ENCODE results near the gene EHD1.

EHD1 gene

DNA sequence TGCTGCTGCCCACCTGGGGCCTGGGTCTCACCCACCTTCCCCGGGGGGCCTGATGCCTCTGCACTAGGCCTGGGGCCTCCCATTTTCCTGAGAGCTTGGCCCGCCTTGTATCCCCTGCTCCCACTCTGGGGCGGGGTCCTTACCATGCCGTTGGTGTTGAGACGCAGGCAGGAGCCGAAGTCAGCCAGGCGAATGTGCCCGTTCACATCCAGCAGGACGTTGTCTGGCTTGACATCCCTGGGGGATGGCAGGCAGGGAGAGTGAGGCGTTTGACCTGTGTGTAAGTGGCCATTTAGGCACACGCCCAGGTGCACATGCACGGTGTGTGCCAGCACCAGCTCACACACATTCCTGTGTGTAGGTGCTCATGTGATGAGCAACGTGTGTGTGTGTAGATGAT, 39.1 kb downstream of the EHD1 start:
- TF ChIP-seq ZFX (IDR thresholded peaks at IDR 0.05; ENCODE audit: borderline replicate concordance) = no peak
- TF ChIP-seq, protein P1, sequence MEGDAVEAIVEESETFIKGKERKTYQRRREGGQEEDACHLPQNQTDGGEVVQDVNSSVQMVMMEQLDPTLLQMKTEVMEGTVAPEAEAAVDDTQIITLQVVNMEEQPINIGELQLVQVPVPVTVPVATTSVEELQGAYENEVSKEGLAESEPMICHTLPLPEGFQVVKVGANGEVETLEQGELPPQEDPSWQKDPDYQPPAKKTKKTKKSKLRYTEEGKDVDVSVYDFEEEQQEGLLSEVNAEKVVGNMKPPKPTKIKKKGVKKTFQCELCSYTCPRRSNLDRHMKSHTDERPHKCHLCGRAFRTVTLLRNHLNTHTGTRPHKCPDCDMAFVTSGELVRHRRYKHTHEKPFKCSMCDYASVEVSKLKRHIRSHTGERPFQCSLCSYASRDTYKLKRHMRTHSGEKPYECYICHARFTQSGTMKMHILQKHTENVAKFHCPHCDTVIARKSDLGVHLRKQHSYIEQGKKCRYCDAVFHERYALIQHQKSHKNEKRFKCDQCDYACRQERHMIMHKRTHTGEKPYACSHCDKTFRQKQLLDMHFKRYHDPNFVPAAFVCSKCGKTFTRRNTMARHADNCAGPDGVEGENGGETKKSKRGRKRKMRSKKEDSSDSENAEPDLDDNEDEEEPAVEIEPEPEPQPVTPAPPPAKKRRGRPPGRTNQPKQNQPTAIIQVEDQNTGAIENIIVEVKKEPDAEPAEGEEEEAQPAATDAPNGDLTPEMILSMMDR (IDR thresholded peaks at IDR 0.05) = no peak

GRCh38 chr11:64838600-64839334, 39.7 kb downstream of the EHD1 start:
- TF ChIP-seq ZFX (IDR thresholded peaks at IDR 0.05; ENCODE audit: borderline replicate concordance) = no peak
- TF ChIP-seq, protein P1 (IDR thresholded peaks at IDR 0.05) = no peak
- H3K27ac ChIP-seq = no peak overlapping the region

More for the DNA sequence above, 39.1 kb downstream of the EHD1 start:
- H3K27ac ChIP-seq = no peak overlapping the region

GRCh38 chr11:64837887-64838351, 40.5 kb downstream of the EHD1 start:
- H3K27ac ChIP-seq = no peak overlapping the region
- TF ChIP-seq, protein P1 (IDR thresholded peaks at IDR 0.05) = no peak
- no peak for TF ChIP-seq ZFX (IDR thresholded peaks at IDR 0.05; ENCODE audit: borderline replicate concordance)

DNA sequence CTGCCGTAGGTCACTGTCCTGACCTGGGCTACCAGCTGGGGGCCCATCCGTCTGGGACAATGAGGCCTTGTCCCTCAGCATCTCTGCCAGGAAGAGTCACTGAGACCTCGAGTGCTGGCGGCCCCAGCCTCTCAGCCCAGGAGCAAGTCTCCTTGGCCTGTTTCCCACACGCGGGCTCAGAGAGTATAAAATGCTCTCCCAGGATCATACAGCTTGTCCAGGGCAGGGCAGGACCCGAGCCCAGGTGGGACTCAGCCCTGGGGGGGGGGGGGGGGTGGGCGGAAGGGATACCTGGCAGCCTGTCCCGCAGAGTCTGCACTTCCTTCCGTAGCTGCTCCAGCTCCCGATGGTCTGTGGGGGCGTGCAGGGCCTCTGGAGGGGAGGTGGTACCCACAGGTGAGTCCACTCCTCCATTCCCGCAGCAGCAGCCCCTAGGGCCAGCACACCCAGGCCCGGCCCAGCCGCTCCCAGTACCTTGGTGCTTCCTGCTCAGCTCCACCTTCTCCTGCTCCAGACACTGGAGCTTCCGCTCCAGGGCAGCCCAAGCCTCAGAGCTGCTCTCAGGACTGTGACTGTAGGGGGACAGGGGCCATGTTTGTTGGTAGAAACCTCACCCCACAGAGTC, 41.9 kb downstream of the EHD1 start:
- H3K27ac ChIP-seq = no peak overlapping the region
- TF ChIP-seq, protein P1 (IDR thresholded peaks at IDR 0.05) = no peak
- no peak for TF ChIP-seq ZFX (IDR thresholded peaks at IDR 0.05; ENCODE audit: borderline replicate concordance)

GRCh38 chr11:64835616-64836447, 42.6 kb downstream of the EHD1 start:
- H3K27ac ChIP-seq = no peak overlapping the region
- TF ChIP-seq ZFX (IDR thresholded peaks at IDR 0.05; ENCODE audit: borderline replicate concordance) = no peak
- TF ChIP-seq, protein P1 (IDR thresholded peaks at IDR 0.05) = no peak

DNA sequence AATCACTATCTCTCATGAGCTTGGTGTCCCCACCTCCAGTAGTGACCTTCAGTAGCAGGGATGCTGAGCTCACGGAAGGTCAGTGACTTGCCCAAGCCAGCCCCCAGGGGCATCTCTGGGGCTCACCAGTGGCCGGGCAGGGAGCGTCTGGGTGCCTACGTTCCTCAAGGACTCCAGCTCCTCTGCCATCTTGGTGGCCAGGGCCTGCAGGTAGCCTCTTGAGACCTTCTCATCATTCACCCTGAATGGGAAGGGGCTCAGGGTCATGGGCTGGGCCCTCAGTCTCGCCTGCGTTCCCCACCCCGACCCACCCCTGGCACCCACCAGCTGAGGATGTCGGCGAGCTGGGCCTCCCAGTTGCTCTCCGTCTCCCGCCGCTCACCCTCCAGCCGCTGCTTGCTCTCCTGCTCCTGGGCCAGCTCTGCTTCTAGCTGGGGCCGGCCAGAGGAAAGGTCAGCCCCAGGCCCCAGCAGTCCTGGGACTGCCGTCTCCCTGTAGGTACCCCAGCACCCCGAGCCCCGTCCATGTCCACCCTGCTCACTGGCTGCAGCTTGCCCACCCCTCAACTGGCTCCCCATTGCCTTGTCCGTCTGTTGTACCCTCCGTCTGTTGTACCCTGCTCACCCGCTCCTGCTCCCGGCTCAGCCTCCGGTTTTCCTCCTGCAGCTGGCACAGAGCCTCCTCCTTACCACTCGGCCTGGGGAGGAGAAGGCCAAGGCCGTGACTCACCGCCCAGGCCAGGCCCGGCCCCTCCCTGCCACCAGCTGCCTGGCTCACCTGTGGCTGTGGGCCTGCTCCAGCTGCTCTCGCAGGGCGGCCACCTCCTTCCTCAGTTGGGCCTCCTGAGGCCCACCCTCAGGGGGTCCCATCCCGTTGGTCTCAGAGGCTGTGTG, 43.5 kb downstream of the EHD1 start:
- no peak overlapping the region for H3K27ac ChIP-seq
- TF ChIP-seq, protein P1 (IDR thresholded peaks at IDR 0.05) = no peak
- TF ChIP-seq ZFX (IDR thresholded peaks at IDR 0.05; ENCODE audit: borderline replicate concordance) = no peak

Measured in 22Rv1 (cell line).